NCI-H1105 treated with DMSO at 0.1 percent for 48 hours (cell line): Measurements from ENCODE around the gene B3GNT9.

Experiments used
- DNase-seq: peaks from one replicate; lab custom pipeline; 2025; lab: John Stamatoyannopoulos, UW

B3GNT9 gene

DNA sequence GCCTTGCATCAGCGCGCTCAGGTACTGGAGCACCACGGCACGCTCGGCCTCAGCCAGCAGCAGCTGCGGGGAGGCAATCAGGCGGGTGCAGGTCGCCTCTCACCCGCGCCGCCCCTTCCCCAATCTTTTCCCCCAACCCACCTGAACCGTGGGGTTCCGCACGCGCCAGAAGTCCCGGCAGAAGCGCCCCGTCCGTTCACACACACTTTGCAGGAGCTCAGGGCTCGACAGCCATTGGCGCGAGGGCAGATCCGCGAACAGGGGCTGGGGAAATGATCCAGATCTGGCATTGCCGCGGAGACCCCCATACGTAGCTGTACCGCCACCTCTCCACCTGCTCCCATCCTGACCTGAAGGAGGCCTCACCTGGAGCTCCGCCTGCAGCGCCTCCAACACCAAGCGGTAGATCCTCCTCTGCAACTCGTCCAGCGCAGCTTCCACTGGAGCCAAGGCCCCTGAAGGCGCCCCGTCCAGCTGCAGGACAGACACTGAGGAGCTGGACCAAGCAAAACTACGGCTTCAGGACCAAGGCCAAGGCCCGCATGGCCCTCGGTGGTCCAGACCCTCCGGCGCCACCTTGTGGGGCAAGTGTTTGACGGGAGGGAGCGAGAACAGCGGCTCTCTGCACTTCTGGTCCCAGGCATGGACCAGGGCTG, 34.3 kb upstream of the B3GNT9 start:
- DNase-seq, result peak; percentile 47

GRCh38 chr16:67184453-67184994, 33.7 kb upstream of the B3GNT9 start:
- DNase-seq, result peak; percentile 32

GRCh38 chr16:67183627-67184452, 33.0 kb upstream of the B3GNT9 start, which contains the start of gene MATCAP1:
TSS of gene MATCAP1 (minus strand) at chr16:67183963. CDS start at chr16:67180610, 3,353 bp downstream.
- peak; percentile 91 for DNase-seq

GRCh38 chr16:67183284-67183626, 32.5 kb upstream of the B3GNT9 start:
- no peak for DNase-seq

- no peak for DNase-seq
Observed at GRCh38 chr16:67182288-67182687, 31.5 kb upstream of the B3GNT9 start.

GRCh38 chr16:67181346-67181745, 30.5 kb upstream of the B3GNT9 start:
- DNase-seq, result no peak

- DNase-seq, result no peak
Observed at GRCh38 chr16:67180166-67180565, 29.4 kb upstream of the B3GNT9 start.

DNA sequence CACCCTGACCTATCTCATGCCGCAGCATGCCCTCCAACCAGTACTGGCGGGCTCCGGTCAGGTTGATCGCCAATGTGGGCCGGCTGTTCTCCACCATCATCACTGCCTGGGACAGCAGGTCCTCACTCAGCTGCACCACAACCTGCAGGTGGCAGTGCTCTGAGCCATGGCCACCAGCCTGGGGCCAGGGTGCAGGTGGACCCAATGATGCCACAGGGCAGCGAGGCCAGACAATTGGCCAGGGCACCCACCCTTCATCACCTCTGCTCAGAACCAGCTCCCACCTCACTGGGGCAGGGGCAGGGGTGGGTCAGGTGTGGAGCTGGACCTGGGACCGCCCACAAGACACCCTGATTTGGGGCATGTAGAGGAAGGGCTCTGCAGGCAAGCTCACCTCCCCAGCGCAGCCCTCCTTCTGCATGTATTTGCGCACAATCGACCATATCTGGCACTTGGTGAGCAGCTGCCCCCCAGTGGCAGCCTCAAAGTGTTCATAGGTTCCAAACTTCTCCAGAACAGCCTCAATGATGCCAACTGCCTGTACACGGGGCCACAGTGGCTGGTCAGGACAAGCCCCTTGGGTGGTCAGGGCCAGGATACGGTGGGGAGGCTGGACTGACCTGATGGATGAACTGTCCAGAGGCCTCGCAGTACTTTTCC, 28.8 kb upstream of the B3GNT9 start:
- no peak for DNase-seq

- DNase-seq, result peak; percentile 78
Observed at GRCh38 chr16:67177743-67178699, 27.2 kb upstream of the B3GNT9 start.

DNA sequence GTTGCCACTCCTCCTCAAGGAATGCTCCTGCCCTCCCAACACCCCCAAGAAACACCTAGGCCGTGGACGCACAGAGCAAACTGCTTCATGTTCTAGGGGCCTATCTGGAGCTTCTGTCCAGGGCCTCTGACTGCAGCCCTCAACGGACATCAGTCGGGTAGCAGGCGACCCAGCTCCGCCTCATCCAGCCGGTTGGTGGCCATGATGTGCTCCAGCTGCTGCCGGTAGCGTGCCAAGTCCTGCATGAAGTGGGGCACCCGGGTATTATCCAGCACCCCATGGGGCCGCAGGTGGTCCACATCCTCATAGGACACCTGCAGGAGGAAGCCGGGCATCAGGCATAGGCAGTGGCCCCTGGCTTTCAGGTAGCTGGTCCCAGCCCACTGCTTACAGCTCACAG, 25.9 kb upstream of the B3GNT9 start:
- no peak for DNase-seq

DNA sequence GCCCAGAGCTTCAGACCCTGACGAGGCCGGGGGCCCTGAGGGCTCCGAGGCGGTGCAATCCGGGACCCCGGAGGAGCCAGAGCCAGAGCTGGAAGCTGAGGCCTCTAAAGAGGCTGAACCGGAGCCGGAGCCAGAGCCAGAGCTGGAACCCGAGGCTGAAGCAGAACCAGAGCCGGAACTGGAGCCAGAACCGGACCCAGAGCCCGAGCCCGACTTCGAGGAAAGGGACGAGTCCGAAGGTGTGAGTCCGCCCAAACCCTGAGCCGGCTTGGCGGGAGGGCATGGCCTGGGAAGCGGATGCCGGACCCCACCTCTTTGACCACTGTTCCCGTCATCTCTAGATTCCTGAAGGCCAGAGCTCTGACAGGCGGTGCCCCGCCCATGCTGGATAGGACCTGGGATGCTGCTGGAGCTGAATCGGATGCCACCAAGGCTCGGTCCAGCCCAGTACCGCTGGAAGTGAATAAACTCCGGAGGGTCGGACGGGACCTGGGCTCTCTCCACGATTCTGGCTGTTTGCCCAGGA, 24.0 kb upstream of the B3GNT9 start:
- DNase-seq, result no peak

DNA sequence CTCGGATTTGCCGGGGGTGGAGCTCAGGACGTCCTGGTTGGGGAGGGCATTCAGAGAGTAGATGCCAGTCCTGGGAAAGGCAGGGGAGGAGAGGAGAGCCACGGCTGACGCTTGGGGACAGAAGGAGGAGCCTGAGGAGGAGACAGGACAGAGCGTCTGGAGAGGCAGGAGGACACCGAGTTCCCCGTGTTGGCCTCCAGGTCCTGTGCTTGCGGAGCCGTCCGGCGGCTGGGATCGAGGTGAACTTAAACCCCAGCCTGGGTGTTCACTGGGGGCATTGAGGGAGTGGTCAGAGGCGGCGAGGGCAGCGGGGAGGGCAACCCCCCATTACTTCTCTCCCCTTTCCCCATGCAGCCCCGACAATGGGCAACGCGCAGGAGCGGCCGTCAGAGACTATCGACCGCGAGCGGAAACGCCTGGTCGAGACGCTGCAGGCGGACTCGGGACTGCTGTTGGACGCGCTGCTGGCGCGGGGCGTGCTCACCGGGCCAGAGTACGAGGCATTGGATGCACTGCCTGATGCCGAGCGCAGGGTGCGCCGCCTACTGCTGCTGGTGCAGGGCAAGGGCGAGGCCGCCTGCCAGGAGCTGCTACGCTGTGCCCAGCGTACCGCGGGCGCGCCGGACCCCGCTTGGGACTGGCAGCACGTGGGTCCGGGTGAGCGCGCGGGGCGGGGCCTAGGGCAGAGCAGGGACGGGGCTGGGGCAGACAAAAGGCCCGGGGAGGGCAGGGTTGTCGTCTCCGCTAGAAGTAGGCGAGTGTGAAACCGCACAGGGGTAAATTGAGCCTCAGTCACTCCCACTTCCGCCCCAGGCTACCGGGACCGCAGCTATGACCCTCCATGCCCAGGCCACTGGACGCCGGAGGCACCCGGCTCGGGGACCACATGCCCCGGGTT, 23.3 kb upstream of the B3GNT9 start:
- DNase-seq, result peak; percentile 67

- no peak for DNase-seq
Observed at GRCh38 chr16:67173323-67173722, 22.5 kb upstream of the B3GNT9 start.

- no peak for DNase-seq
Observed at GRCh38 chr16:67170949-67171649, 20.3 kb upstream of the B3GNT9 start.

GRCh38 chr16:67170168-67170948, 19.6 kb upstream of the B3GNT9 start, which contains the start of gene NOL3:
TSS of gene NOL3 (plus strand) at chr16:67170538.
- DNase-seq, result peak; percentile 53

GRCh38 chr16:67169642-67170167, 18.9 kb upstream of the B3GNT9 start:
- peak; percentile 31 for DNase-seq

DNA sequence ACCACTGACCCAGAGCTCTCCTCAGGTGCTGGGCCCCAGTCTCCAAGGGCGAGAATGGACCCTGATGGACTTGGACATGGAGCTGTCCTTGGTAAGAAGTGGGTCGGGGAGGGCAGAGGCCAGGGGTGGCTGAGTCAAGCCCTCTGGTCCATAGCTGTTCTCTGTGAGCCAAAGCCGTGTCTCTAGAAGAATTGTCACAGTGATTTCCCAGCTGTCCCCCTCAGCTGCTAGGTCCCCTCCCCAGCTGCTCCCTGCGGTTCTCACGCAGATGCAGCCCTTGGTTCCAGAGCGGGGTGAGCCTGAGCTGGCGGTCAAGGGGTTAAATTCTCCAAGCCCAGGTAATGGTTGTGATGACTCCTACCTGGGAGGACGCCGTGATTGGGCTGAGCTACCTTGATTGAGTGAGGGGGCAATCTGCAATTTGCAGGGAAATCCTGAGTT, 18.2 kb upstream of the B3GNT9 start:
- DNase-seq, result no peak

DNA sequence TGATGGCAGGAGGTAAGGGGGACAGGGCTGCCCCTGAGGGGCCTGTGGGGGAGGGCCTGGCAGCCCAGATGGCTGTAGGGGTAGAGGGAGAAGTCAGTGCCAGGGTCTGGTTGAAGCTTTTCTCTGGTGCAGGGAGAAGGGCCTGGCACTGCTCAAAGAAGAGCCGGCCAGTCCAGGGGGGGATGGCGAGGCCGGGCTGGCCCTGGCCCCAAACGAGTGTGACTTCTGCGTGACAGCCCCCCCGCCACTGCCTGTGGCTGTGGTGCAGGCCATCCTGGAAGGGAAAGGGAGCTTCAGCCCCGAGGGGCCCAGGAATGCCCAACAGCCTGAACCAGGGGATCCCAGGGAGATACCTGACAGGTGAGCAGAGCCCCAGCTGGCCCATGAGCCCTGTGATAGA, 16.8 kb upstream of the B3GNT9 start:
- no peak for DNase-seq
